Measurements from ENCODE around the gene SLC6A13.
"Not testable (repeated sequence)": the region's sequence is repeated elsewhere in the genome, so short reads cannot be mapped to it uniquely, and the experiment has no call there.

The SLC6A13 gene

DNA sequence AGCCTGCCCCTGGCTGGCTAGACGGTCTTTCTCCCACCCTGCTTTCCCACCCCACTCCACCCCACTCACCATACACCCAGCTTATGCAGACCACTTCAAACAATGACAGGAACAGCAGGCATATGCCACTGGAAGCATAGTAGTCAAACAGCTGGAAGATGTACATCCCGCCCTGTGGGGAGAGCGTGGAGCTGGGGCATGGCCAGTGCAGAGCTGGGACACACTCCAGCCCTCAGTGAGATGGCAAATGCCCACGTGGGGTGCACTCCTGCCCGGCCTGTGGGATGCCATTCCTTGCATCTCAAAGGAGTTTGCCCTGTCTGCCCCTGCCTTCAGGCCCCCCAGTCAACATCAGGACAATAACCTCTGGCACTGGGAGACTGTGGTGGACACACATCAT is 67.5 kb downstream of the SLC6A13 start:
- no peak for DNase-seq

DNA sequence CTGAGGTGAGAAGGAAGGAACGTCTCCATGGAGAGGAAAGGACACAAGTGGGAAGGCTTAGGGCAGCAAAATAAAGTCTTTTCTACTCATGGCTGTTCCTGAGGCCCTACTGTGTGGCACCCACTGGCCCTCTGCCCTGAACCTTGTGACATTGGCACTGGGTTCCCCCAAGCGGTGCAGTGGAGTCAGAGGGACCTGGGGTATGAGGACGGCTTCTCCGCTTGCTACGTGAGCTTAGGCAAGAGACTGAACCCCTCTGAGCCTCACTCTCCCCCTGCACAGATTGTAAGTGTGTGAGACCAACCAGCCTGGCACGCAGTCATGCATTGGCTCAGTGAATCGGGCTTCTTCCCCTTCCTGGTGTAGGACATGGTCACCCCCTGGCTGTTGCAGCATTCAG is 68.4 kb downstream of the SLC6A13 start:
- no peak for DNase-seq

DNA sequence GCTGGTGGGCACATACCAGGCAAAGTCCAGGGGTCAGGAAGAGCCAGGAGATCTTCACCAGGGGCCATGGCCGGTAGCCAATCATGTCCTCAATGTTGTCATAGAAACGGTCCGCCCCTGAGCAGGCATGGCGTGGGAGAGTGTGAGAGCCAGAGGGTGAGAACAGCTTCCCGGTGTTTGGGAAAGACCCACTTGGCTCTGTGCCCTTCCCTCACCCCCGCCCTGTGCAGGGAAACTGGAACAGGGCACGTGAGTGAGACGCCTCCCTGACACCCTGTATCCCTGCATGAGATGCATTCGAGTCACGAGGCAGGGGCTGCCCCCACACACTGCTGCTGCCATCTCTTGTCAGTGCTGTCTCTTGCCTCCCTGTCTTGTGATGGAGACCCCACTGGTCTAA is 69.4 kb downstream of the SLC6A13 start:
- DNase-seq: no peak

DNA sequence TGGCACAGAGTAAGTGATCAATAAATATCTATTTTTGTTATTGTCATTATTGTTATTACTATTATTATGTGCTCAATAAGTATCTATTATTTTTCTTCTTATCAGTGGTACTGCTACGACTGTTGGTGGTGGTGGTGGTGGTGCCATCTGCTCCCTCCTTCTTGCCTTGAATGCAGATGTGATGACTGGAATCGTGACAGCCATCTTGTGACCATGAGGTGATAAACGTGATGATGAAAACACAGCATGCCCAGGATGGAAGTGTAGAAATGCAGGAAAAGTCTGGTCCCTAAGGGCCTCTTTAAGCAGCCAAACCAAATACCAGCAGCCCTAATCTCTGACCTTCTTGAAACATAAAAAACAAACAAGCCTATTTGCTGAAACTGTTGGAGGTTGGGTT is 71.1 kb downstream of the SLC6A13 start:
- DNase-seq: no peak

DNA sequence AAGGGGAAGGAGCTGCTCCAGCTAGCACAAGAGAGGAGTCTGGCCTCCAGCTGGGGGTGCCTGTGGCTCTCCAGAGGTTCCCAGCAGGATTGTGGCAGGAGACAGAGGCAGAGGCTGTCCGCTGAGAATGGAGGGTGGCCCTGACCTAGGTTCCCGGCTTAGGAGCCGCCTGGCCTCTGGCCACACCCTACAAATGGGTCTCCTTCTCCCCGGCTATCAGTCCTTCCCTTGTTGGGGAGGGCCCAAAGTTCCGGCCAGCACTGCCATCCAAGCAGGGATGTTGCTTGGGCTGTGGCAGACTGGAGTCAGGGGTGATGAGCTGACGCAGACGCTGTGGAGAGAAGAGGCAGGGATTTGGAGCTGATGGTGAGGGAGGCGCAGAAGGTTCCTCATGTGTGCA is 71.8 kb downstream of the SLC6A13 start:
- no peak for DNase-seq

DNA sequence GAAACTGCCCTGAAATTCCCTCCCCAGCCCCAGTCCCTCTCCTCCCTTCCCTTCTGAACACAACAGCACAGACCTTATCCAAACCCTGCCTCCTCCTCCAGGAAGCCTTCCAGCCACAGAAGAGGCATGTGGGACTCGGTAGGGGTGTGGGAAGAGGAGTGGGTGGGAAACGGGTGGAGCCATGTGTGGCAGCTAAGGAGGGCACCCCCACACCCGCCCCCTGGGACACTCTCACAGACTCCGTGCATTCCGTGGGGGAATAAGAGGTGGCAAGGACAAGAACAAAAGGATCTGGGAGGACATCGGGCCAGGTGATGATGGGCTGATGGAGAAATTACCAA is 73.0 kb downstream of the SLC6A13 start:
- DNase-seq: no peak

DNA sequence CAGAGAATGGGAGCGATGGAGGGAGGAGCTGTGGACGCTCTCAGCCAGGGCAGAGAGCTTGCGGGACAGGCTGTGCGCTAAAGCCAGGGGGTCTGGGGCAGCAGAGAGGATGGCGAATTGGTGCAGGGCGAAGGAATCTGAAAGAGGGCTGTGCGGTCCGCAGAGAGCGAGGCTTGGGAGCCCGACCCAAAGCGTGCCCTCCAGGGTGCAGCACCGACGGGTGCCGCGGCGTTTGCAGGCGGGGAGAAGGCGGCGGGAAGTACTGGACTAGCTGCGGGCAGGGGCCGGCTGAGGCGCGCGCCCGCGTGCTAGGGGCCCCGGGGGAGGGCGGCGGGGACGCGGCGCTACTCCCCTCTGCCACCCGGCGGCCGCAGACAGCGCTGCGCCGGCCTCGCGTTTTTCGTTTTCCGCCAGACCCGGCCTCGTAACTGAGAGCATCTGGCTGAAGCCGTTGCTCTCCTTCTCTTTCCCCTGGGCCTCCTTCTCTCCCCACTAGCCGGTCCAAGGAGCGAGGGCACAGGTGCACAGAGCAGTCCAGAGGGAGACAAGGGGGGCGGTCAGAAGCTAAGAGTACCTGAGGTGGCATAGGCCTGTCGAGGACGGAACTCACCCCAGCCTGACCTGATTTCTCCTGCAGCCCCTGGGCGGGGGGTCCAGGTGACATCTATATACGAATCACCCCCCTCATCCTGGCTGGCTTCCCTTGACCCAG is 73.6 kb downstream of the SLC6A13 start:
- DNase-seq: peak; percentile 75

DNA sequence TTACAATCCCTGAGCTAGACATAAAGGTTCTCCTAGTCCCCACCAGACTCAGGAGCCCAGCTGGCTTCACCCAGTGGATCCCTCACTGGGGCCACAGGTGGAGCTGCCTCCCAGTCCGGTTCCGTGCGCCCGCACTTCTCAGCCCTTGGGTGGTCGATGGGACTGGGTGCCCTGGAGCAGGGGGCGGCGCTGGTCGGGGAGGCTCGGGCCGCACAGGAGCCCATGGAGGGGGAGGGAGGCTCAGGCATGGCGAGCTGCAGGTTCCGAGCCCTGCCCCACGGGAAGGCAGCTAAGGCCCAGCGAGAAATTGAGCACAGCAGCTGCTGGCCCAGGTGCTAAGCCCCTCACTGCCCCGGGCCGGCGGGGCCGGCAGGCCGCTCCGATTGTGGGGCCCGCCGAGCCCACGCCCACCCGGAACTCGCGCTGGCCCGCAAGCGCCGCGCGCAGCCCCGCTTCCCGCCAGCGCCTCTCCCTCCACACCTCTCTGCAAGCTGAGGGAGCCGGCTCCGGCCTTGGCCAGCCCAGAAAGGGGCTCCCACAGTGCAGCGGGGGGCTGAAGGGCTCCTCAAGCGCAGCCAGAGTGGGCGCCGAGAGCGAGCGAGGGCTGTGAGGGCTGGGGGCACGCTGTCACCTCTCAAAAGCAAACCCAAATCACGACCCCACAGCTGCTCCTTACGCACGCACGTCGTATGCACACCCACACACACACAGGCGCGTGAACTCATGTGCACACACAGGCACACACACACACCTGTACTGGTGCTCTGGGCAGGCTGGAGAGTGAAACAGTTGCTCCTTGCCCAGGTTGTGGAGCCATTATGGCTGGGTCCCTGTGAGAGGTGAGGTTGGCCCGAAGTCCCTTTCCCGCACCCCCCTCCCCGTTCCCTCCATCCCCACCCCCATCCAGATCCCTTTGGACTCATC is 74.4 kb downstream of the SLC6A13 start:
- DNase-seq: not testable (repeated sequence)

DNA sequence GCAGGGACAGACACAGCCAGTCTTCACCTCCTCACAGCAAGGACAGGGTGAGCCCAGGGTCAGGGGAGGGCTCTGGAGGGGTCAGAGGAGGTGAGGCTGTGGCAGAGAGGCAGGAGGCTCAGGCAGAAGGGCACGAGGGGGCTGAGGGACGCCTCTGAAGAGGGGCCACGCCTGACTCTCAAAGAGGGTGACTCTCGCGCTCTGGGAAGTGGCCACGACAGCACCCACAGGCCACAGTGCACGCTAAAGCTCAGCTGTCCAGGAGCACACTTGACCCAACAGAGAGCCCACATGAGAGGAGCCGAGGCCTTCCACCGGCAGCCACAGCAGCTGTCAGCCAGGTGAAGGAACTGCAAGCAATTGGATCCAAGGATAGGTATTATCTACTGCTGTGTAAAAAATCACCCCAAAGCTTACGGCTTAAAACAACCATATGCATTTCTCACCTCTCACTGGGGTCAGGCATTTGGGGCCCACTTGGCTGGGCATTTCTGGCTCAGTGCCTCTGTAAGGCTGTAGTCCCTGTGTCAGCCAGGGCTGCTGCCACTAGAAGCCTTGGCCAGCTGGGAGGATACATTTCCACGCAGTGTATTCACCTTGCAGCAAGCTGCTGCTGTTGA is 76.5 kb downstream of the SLC6A13 start:
- DNase-seq: no peak

DNA sequence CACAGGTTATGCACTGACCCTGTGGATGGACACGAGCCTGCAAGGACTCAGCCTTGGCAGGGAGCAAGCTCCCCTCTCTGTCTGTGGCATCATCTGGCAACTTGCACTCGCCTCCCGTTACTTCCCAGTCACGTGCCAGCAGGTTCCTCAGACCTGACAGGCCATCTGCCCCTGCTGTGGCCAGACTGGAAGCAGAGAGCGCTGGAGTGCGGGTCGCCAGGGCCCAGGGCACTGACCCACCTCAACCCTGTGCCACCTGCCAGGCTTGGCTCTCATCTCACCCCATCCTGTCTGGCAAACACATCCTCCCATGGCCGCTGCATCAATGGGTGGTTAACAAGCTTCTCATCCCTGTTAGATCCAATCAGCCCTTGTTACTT is 77.1 kb downstream of the SLC6A13 start:
- no peak for DNase-seq

DNA sequence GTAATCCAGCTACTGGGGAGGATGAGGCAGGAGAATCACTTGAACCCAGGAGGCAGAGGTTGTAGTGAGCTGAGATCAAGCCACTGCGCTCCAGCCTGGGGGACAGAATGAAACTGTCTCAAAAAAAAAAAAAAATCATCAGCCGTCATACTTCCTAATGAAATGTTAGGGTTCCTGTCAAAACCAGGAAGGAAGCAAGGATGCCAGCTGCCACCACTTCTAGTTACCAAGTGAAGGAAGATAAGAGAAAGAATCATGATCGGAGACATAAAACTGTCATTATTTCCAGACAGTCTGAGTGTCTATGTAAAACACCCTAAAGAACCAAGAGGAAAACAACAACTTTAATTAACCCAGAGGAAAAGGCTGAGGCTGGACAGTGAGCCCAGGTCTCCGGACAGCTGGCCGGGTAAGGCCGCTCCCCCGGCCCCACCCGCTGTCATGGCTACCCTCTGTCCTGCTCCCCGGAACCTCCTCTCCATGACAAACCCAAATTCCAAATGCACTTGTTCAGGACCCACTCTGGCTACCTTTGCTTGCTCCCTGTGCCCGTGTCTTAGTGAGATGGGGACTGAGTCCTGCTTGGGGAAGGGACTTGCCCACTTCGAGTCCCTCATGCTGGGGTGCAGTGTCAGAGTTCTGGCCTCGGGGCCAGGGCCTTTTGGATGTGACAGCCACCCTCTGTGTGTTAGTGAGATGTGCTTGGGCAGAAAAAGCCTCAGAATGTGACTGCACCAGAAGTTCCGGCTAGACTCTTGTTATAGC is 77.6 kb downstream of the SLC6A13 start:
- DNase-seq: peak; percentile 54

DNA sequence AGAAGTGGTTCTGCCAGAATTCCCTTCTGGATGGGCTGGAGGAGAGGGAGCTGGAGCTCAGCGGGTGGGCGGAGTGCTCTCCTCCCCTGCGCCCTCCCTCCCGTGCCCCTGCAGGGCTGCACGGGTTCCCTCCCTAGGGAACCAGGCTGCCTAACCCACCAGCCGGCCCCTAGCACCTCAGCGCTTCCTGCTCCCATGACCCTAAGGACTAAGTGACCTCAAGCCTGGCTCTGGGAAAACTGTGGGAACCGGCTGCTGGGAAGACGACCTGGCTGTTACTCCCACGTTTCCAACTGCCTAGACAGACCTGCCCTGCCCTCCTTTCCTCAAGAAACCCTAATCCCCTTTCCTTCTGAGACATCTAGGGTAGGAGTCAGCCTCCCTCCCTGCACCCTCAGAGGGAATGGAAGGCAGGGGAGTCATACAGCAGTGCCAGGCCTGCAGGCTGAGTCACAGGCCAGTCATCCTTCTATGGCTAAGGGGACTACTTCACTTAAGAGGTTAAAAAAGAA is 80.2 kb downstream of the SLC6A13 start:
- peak; percentile 46 for DNase-seq

DNA sequence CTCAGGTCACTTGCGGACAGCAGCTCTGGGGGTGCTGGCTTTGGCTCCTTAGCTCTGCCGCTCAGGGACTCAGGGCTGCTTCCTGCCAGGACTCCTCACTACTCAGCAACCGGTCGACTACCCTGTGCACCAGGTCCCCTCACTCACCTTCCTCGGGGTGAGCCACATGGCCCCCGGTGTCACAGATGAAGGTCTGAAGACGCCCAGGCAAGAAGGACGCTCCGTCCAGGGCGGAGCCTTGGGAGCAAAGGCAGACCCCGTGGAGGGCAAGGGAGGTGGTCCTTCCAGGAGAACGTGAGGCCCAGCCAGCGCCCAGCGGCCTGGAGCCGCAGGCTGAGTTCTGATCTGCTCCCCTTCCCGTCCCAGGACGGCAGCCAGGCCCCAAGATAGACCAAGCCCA is 80.7 kb downstream of the SLC6A13 start:
- no peak for DNase-seq

DNA sequence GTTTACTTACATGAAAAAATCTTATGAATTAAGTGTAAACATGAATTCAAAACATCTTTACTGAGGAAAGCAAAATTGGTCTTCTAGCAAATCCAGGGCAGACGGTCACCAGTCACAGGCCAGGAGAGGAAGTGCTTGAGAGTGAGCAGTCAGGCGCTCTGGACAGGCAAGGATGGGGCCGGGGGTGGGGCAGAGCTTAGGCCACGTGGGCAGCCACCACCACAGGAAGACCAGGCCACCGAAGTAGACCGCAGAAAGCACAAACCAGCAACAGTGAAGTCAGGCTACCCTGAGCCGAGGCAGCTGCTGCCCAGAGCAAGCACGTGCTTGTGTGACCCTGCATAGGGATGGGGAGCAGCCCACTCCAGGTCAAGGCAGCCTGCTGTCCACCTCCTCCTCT is 82.2 kb downstream of the SLC6A13 start:
- peak; percentile 85 for DNase-seq

DNA sequence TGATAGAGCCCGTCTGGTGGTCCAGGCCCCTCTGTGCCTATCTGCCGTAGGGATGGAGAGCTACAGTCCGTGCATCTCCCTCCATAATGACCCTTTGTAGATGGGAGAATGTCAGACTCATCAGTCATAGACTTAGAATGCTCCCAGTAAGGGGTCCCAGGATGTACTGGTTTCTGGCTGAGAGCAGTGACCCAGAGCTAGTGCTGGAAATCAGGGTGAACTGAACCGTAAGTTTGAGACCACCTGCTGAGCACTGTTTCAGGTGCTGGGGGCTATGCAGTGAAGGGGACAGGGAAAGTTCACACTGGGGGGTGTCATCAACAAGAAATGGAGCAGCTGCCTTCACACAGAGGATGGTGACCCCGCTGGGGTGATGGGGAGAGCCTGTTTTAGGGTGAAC is 82.8 kb downstream of the SLC6A13 start:
- DNase-seq: no peak

DNA sequence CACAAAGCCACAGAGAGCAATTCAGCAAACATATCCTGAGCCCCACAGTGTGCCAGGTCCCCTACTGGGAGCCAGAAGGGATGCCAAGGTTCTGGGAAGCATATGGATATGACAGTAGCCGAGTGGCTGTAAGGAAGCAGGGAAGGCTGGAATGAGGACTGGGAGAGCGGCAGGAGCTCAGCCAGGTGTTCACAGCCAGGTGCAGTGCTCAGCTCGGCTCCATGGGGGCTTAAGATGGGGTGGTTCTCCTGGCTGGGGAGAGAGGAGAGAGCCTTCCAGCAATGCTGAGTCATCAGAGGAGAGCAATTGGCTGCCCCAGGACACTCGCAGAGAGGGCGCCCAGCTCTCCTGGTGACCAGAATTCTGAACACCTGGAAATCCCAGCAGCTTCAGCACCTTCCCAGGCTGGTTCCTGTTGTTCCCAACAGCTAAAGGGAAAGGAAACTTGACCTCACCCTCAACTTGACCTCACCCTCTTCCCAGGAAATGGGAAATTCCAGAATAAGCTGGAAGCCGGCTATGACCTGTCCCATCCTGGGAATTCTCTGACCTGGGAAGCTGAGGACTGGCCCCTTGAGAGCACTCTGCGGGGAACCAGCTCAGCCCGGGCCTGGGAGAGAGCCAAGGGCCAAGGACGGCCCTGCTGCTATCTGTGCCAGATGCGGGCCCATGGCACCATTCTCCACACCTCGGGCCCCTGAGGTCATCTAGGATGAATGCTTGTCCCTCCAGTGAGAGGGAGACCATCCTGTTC is 83.3 kb downstream of the SLC6A13 start:
- peak; percentile 41 for DNase-seq

DNA sequence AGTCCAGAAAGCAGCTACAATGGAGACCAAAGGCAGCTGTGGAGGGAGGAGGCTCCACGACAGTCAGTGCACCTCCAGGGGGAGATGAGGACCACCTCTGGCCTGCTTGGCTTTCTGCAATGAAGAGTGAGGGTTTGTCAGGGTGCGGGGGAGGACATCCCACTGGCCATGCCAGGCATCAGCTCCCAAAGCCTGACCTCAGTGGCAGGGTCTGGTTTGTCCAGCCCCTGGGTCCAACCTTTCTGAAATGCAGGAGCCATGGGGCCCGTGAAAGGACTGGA is 83.9 kb downstream of the SLC6A13 start:
- DNase-seq: no peak

DNA sequence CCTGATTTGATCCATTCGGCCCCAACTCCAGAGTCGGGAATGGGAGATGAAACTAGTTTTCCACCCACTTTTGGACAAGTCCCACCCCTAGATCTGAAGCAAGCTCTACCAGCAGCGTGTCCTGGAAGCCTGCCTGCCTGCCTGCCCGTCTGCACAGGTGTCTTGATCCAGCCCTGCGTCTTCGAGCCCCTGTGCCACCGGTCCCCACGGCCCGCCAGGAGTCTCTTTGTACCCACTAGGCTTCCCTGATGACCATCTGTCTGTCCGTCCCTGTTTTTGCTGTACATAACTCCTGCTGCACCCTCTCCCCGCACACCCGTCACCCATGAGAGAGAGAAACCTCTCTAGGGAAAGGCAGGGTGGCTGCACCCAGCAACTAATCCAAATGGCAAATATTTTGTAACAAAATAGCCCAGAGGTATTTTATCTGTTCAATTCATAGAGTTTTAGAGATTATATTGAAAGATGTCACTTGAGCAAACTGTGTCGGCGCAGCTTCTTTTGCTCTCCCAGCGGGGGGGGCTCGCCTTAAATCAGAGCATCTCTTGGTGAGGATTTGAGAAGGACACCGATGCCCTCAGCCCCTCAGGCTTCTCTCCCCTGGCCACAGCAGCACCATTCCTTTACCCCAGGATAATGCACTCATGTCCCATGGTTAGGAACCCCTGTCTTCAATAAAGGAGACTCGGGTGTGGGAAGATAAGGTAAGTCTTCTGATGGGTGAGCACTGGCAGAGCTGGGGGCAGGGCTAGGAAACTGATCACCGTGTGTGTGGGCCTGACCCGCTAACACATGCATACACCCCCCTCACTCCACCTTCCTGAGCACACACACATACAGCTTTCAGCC is 84.4 kb downstream of the SLC6A13 start:
- peak; percentile 64 for DNase-seq

DNA sequence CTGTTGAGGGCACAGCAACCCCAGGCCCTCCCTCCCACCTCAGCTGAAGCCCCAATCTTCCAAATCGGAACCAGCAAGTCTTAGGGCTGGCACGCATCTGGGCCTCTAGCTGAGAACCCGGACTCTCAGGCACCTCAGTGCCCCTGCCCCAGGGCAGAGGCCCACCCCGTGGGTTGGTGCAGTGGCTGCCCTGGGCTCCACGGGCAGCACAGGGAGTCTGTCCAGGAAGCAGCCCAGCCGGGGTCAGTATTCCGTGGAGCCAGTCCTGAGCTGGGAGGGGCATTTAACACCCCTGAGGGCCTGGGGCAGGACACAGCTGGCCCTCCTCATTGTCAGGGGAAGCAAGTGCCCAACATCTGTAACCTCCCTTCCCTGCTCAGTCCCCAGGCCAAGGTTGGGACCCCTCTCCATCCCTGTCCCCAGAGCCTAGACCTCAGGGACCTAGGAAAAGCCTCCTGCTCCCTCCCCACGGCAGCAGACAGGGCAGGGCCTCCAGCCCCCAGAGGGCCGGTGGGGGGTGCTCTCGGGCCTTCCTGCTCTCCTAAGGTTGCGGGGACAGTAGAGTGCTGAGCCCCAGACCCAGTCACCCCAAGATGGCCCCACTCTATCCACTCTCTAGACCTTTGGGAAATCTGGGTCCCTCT is 85.2 kb downstream of the SLC6A13 start:
- no peak for DNase-seq

DNA sequence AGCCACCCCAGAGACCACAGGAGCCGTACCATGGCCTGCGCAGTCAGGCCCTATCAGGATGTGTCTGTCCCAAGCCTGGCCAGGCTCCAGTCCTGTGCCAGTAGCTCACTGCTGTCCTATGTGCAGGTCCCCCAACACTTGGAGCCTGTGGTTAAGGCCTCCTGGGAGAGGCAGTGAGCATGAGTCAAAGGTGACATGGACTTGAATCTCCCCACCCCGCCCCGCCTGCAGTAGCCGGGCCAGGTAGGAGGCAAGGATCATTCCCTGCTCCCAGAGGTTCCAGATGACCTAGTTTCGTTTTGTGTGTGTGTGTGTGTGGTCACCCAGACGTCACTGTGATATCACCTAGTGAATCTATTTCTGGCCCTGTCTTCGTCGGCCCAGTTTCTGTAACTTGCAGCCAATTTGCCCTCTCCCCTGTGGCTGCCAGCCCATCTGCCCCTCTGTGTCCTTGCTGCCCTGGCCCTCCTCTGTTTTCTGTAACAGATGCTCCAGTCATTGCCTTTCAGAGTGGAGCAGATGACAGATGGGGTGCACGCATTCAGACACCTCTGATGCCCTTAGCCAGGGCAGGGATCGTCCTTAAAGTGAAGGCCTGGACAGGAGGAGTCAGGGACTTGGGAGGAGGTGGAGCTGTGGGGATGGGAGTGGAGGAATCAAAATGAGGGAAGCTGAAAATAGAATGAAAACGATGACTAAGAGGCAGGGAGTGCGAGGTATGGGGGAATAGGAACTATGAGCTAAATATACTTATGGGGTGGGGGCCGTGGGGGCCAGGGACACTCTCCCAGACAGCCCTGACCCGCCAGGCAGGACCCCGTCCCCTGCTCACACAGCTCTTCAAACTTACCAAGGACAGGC is 86.1 kb downstream of the SLC6A13 start:
- peak; percentile 84 for DNase-seq
